Esophagus squamous epithelium (tissue), 4 donors: ENCODE data around the gene MAP3K5.

ENCODE experiments used
- CTCF ChIP-seq, 6 experiments: fragments of 450-650 bp in 4 of 6; fragments of 200-600 bp in 2 of 6; sonication (generic) in 2 of 6; IDR thresholded peaks; one replicate each; pipeline ENCODE4 v1.5.1; 2016 to 2019; ENCODE audit warnings: antibody characterized with exemption in 6 of 6, mild to moderate bottlenecking in 4 of 6, moderate library complexity in 4 of 6
- POLR2A ChIP-seq, 4 donors: fragments of 450-650 bp; IDR thresholded peaks; one replicate each; pipeline ENCODE4 v1.6.1; 2017; ENCODE audit warnings: antibody characterized with exemption in 4 of 4, mild to moderate bottlenecking in 4 of 4, moderate library complexity in 3 of 4

DNA sequence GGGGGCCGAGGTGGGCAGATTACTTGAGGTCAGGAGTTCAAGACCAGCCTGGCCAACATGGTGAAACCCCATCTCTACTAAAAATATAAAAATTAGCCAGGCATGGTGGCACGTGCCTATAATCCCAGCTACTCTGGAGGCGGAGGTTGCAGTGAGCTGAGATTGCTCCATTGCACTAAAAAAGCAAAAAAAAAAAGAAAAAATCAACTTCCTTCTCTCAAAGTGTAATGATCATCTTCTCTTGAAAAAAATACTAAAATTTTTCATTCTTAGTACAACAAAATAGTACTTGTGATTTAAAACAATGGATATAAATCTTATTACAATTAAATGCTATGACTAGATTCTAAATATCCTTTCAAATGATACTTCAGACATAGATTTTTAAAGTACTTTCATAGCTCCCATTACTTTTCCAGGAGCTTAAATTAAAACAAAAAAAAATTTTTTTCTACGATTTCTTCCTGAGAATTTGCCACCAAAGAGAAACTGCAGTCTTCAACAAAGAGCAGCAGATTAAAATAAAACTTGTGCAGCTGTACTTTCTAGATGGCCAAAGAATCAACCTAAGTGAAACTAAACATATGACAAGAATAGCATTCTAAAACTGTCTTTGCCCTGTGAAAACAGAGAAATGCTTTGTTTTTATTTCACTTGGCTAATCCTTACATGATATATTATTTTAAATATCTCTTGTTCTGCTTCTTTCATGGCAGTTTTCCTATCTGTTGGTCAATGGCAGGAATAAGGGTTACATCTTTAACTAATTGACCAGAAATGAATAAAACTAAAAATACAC lies 75.2 kb downstream of the MAP3K5 start:
- TF ChIP-seq POLR2A (IDR thresholded peaks at IDR 0.05) (no peak), CTCF (IDR thresholded peaks at IDR 0.05) (no peak)
